ENCODE results near the gene PPWD1. TPM values are rescaled to one million over a fixed set of nuclear protein-coding genes. Genes with fewer than 3 reads are reported as not detected.
A peak's percentile ranks its signal among the peaks of the same experiment; 100 is the strongest.
"Not testable (repeated sequence)": the region's sequence is repeated elsewhere in the genome, so short reads cannot be mapped to it uniquely, and the experiment has no call there.

The PPWD1 gene
- total RNA-seq, 1 donor: 42.7 TPM

DNA sequence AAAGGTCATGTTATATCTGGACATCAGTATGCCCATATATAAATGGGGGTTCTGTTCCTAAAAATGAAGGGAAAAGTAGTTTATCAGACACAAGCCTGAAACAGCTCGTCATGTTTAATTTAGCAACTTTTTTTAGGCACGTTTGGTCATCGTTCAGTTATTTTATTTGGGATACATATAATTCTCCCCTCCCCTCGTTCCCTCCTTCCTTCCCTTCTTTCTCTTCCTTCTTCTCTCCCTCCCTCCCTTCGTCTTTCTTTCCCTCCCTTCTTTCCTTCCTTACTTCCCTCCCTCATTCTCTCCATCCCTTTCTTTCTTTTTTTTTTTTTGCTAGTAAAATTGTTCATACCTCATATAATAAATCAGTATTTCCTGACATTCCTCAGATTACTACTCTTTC lies 3.4 kb downstream of the PPWD1 start:
- TF ChIP-seq, protein P1, sequence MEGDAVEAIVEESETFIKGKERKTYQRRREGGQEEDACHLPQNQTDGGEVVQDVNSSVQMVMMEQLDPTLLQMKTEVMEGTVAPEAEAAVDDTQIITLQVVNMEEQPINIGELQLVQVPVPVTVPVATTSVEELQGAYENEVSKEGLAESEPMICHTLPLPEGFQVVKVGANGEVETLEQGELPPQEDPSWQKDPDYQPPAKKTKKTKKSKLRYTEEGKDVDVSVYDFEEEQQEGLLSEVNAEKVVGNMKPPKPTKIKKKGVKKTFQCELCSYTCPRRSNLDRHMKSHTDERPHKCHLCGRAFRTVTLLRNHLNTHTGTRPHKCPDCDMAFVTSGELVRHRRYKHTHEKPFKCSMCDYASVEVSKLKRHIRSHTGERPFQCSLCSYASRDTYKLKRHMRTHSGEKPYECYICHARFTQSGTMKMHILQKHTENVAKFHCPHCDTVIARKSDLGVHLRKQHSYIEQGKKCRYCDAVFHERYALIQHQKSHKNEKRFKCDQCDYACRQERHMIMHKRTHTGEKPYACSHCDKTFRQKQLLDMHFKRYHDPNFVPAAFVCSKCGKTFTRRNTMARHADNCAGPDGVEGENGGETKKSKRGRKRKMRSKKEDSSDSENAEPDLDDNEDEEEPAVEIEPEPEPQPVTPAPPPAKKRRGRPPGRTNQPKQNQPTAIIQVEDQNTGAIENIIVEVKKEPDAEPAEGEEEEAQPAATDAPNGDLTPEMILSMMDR (IDR thresholded peaks at IDR 0.05; ENCODE audit: insufficient read depth, low read depth, low read length): no peak
- H3K4me3 ChIP-seq (ENCODE audit: low read depth, low read length): no peak overlapping the region
- DNase-seq (ENCODE audit: low read depth): no peak

- TF ChIP-seq, protein P1 (IDR thresholded peaks at IDR 0.05; ENCODE audit: insufficient read depth, low read depth, low read length): no peak
- DNase-seq (ENCODE audit: low read depth): no peak
Measured at GRCh38 chr5:65570598-65571226, 7.6 kb downstream of the PPWD1 start.

GRCh38 chr5:65577141-65577540 lies 14.0 kb downstream of the PPWD1 start:
- TF ChIP-seq, protein P1 (IDR thresholded peaks at IDR 0.05; ENCODE audit: insufficient read depth, low read depth, low read length): no peak
- H3K4me3 ChIP-seq (ENCODE audit: low read depth, low read length): no peak overlapping the region
- peak; percentile 60 for DNase-seq (ENCODE audit: low read depth)

More at GRCh38 chr5:65570598-65571226, 7.6 kb downstream of the PPWD1 start:
- H3K4me3 ChIP-seq (ENCODE audit: low read depth, low read length): no peak overlapping the region

DNA sequence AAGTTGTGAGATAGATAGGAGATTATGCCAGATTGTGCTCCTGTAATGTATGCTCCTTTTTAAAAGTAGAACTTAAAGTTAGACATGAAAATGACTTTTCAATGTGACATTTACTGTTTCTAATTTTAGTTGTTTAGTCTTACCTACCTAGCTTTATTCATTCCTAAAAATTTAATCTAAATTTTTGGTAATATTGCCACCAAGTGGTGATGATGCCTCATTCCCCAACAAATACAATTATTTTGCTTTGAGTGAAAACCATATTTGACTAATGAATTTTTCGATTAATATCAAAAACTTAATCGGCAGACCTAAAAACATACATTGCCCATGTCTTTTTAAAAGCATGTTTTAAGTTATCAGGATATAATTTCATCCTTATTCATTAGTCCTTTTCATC lies 25.6 kb downstream of the PPWD1 start:
- DNase-seq (ENCODE audit: low read depth): no peak
- no peak overlapping the region for H3K4me3 ChIP-seq (ENCODE audit: low read depth, low read length)
- TF ChIP-seq, protein P1 (IDR thresholded peaks at IDR 0.05; ENCODE audit: insufficient read depth, low read depth, low read length): no peak

GRCh38 chr5:65601761-65602160 lies 38.7 kb downstream of the PPWD1 start:
- not testable (repeated sequence) for DNase-seq (ENCODE audit: low read depth); H3K4me3 ChIP-seq (ENCODE audit: low read depth, low read length)

DNA sequence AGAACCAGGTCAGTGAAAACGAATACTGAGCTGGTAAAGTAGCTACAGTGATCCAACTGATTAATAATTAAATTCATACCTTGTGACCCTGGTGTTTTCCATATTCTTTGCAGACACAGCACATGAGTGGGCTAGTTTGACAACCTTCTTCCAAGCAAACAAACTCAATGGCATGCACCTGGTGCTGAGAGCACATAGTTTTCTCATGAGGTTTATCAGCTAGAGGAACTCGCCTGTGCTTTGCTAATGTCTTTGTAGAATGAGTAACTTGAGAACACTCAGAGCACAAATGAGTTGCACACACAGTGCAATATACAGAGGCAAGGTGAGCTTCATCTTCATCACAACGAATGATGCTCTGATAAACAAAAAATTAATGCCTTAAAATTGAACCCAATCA lies 48.4 kb downstream of the PPWD1 start:
- no peak overlapping the region for H3K4me3 ChIP-seq (ENCODE audit: low read depth, low read length)
- peak; percentile 11 for DNase-seq (ENCODE audit: low read depth)
- TF ChIP-seq, protein P1 (IDR thresholded peaks at IDR 0.05; ENCODE audit: insufficient read depth, low read depth, low read length): no peak

GRCh38 chr5:65612298-65612907 lies 49.3 kb downstream of the PPWD1 start:
- DNase-seq (ENCODE audit: low read depth): no peak
- H3K4me3 ChIP-seq (ENCODE audit: low read depth, low read length): no peak overlapping the region
- TF ChIP-seq, protein P1 (IDR thresholded peaks at IDR 0.05; ENCODE audit: insufficient read depth, low read depth, low read length): no peak
